BLaER1 (cell line): ENCODE results near the gene CPHXL.

Experiments
- H3K27ac ChIP-seq: shearing (Covaris generic); formaldehyde crosslinking; 2 replicates; pipeline ENCODE4 v1.8.1; 2022
- H3K27me3 ChIP-seq: shearing (Covaris generic); formaldehyde crosslinking; 2 replicates; pipeline ENCODE4 v1.8.1; 2022
- H3K36me3 ChIP-seq: shearing (Covaris generic); formaldehyde crosslinking; 2 replicates; pipeline ENCODE4 v1.8.1; 2022
- H3K4me1 ChIP-seq: shearing (Covaris generic); formaldehyde crosslinking; 2 replicates; pipeline ENCODE4 v1.8.1; 2022
- H3K4me2 ChIP-seq: shearing (Covaris generic); formaldehyde crosslinking; 2 replicates; pipeline ENCODE4 v1.8.1; 2022
- H3K4me3 ChIP-seq: shearing (Covaris generic); formaldehyde crosslinking; 2 replicates; pipeline ENCODE4 v1.8.1; 2022
- H3K9ac ChIP-seq: shearing (Covaris generic); formaldehyde crosslinking; 2 replicates; pipeline ENCODE4 v1.8.1; 2022
- H3K9me3 ChIP-seq: shearing (Covaris generic); formaldehyde crosslinking; 2 replicates; pipeline ENCODE4 v1.8.1; 2022
- H4K20me1 ChIP-seq: shearing (Covaris generic); formaldehyde crosslinking; 2 replicates; pipeline ENCODE4 v1.8.1; 2022
- Cebpa-rat ChIP-seq: shearing (Covaris generic); IDR thresholded peaks from 2 replicates; pipeline ENCODE4 v1.8.1; 2022

The CPHXL gene

GRCh38 chr16:75710344-75710743, 15.9 kb downstream of the CPHXL start:
- no peak overlapping the region for H3K27ac ChIP-seq
- H4K20me1 ChIP-seq = no peaks in the 10 kb centered on the region
- H3K36me3 ChIP-seq = no peaks in the 10 kb centered on the region
- H3K9me3 ChIP-seq = peaks cover 57% of the 10 kb centered on the region
- no peaks in the 10 kb centered on the region for H3K27me3 ChIP-seq
- no peak for TF ChIP-seq Cebpa-rat
- H3K4me3 ChIP-seq = no peak overlapping the region
- H3K4me1 ChIP-seq = no peaks in the 10 kb centered on the region
- no peak overlapping the region for H3K4me2 ChIP-seq
- no peak overlapping the region for H3K9ac ChIP-seq

GRCh38 chr16:75703306-75703705, 23.0 kb downstream of the CPHXL start:
- no peak overlapping the region for H3K4me2 ChIP-seq
- TF ChIP-seq Cebpa-rat = no peak
- no peaks in the 10 kb centered on the region for H4K20me1 ChIP-seq
- H3K9me3 ChIP-seq = peaks cover 9% of the 10 kb centered on the region
- H3K27me3 ChIP-seq = no peaks in the 10 kb centered on the region
- no peak overlapping the region for H3K4me3 ChIP-seq
- no peak overlapping the region for H3K27ac ChIP-seq
- H3K9ac ChIP-seq = no peak overlapping the region
- no peaks in the 10 kb centered on the region for H3K4me1 ChIP-seq
- no peaks in the 10 kb centered on the region for H3K36me3 ChIP-seq

- no peaks in the 10 kb centered on the region for H4K20me1 ChIP-seq
These were observed 24.0 kb downstream of the CPHXL start for GRCh38 chr16:75702242-75702641.

GRCh38 chr16:75701361-75701760, 24.9 kb downstream of the CPHXL start, which contains the start of gene DUXB:
TSS of gene DUXB (minus strand) at chr16:75701461. CDS start at chr16:75701418, 43 bp downstream.
- Histone ChIP-seq H3K9me3 (no peaks in the 10 kb centered on the region; the same call in 1 of the 2 replicates), H3K4me3 (no peak within 1 kb of the TSS), H3K4me2 (no peak within 1 kb of the TSS), H4K20me1 (no peaks in the 10 kb centered on the region), H3K9ac (no peak within 1 kb of the TSS), H3K4me1 (no peaks in the 10 kb centered on the region), H3K27ac (no peak within 1 kb of the TSS), H3K36me3 (no peaks in the 10 kb centered on the region), H3K27me3 (no peaks in the 10 kb centered on the region)
- no peak for TF ChIP-seq Cebpa-rat

More at GRCh38 chr16:75702242-75702641, 24.0 kb downstream of the CPHXL start:
- H3K36me3 ChIP-seq = no peaks in the 10 kb centered on the region
- no peak overlapping the region for H3K4me2 ChIP-seq
- H3K27me3 ChIP-seq = no peaks in the 10 kb centered on the region
- no peak overlapping the region for H3K9ac ChIP-seq
- no peak overlapping the region for H3K27ac ChIP-seq
- peaks cover 2% of the 10 kb centered on the region; the same call in 1 of the 2 replicates for H3K9me3 ChIP-seq
- H3K4me3 ChIP-seq = no peak overlapping the region
- H3K4me1 ChIP-seq = no peaks in the 10 kb centered on the region
- TF ChIP-seq Cebpa-rat = no peak

- TF ChIP-seq Cebpa-rat = no peak
- no peaks in the 10 kb centered on the region for H3K36me3 ChIP-seq
- no peak overlapping the region for H3K27ac ChIP-seq
- no peaks in the 10 kb centered on the region for H3K4me1 ChIP-seq
- no peaks in the 10 kb centered on the region for H4K20me1 ChIP-seq
- H3K4me2 ChIP-seq = no peak overlapping the region
- no peaks in the 10 kb centered on the region for H3K27me3 ChIP-seq
- H3K9me3 ChIP-seq = no peaks in the 10 kb centered on the region
- no peak overlapping the region for H3K9ac ChIP-seq
- no peak overlapping the region for H3K4me3 ChIP-seq
These were observed 28.7 kb downstream of the CPHXL start for GRCh38 chr16:75697571-75697970.

GRCh38 chr16:75695708-75696107, 30.6 kb downstream of the CPHXL start:
- no peaks in the 10 kb centered on the region for H4K20me1 ChIP-seq
- 0 out of 2 replicates have a peak, but pooled peaks cover 3% of the 10 kb centered on the region for H3K9me3 ChIP-seq
- H3K27ac ChIP-seq = no peak overlapping the region
- no peak overlapping the region for H3K9ac ChIP-seq
- no peaks in the 10 kb centered on the region for H3K36me3 ChIP-seq
- H3K4me1 ChIP-seq = no peaks in the 10 kb centered on the region
- no peak for TF ChIP-seq Cebpa-rat
- H3K4me3 ChIP-seq = no peak overlapping the region
- no peaks in the 10 kb centered on the region for H3K27me3 ChIP-seq
- no peak overlapping the region for H3K4me2 ChIP-seq

- Histone ChIP-seq H3K4me1 (no peaks in the 10 kb centered on the region), H3K9ac (no peak overlapping the region), H3K27me3 (no peaks in the 10 kb centered on the region), H3K27ac (no peak overlapping the region), H3K36me3 (0 out of 2 replicates have a peak, but pooled peaks cover 7% of the 10 kb centered on the region), H3K4me2 (no peak overlapping the region), H4K20me1 (no peaks in the 10 kb centered on the region), H3K9me3 (peaks cover 60% of the 10 kb centered on the region), H3K4me3 (no peak overlapping the region)
- TF ChIP-seq Cebpa-rat = no peak
These were observed 38.9 kb downstream of the CPHXL start for GRCh38 chr16:75687361-75687760.

GRCh38 chr16:75682308-75682707, 44.0 kb downstream of the CPHXL start:
- no peaks in the 10 kb centered on the region for H3K4me1 ChIP-seq
- no peak overlapping the region for H3K9ac ChIP-seq
- H4K20me1 ChIP-seq = no peaks in the 10 kb centered on the region
- TF ChIP-seq Cebpa-rat = no peak
- H3K9me3 ChIP-seq = peaks cover 38% of the 10 kb centered on the region
- no peak overlapping the region for H3K4me2 ChIP-seq
- H3K27me3 ChIP-seq = no peaks in the 10 kb centered on the region
- H3K36me3 ChIP-seq = 0 out of 2 replicates have a peak, but pooled peaks cover 7% of the 10 kb centered on the region
- no peak overlapping the region for H3K4me3 ChIP-seq
- H3K27ac ChIP-seq = no peak overlapping the region

- no peaks in the 10 kb centered on the region for H3K27me3 ChIP-seq
- H3K9me3 ChIP-seq = peaks cover 23% of the 10 kb centered on the region
- no peak overlapping the region for H3K27ac ChIP-seq
- H4K20me1 ChIP-seq = no peaks in the 10 kb centered on the region
- no peak overlapping the region for H3K4me3 ChIP-seq
- 0 out of 2 replicates have a peak, but pooled peaks cover 4% of the 10 kb centered on the region for H3K36me3 ChIP-seq
- H3K4me2 ChIP-seq = no peak overlapping the region
- no peaks in the 10 kb centered on the region for H3K4me1 ChIP-seq
- TF ChIP-seq Cebpa-rat = no peak
- H3K9ac ChIP-seq = no peak overlapping the region
These were observed 46.9 kb downstream of the CPHXL start for GRCh38 chr16:75679366-75679765.

- Histone ChIP-seq H4K20me1 (no peaks in the 10 kb centered on the region), H3K27ac (no peak within 1 kb of the TSS), H3K4me3 (no peak within 1 kb of the TSS), H3K9me3 (no peaks in the 10 kb centered on the region), H3K4me1 (no peaks in the 10 kb centered on the region), H3K9ac (no peak within 1 kb of the TSS), H3K36me3 (no peaks in the 10 kb centered on the region), H3K27me3 (no peaks in the 10 kb centered on the region), H3K4me2 (no peak within 1 kb of the TSS)
- no peak for TF ChIP-seq Cebpa-rat
These were observed 49.4 kb downstream of the CPHXL start, which contains the start of gene CPHXL2 for GRCh38 chr16:75676909-75677308. TSS of gene CPHXL2 (minus strand) at chr16:75677009. CDS start at chr16:75676999, 10 bp downstream.

- H3K4me1 ChIP-seq = no peaks in the 10 kb centered on the region
- TF ChIP-seq Cebpa-rat = no peak
- no peak overlapping the region for H3K4me2 ChIP-seq
- 0 out of 2 replicates have a peak, but pooled peaks cover 4% of the 10 kb centered on the region for H3K9me3 ChIP-seq
- no peak overlapping the region for H3K4me3 ChIP-seq
- H3K36me3 ChIP-seq = no peaks in the 10 kb centered on the region
- no peak overlapping the region for H3K27ac ChIP-seq
- H3K9ac ChIP-seq = no peak overlapping the region
- H3K27me3 ChIP-seq = no peaks in the 10 kb centered on the region
- H4K20me1 ChIP-seq = no peaks in the 10 kb centered on the region
These were observed 58.8 kb downstream of the CPHXL start for GRCh38 chr16:75667503-75667902.
